GM21526 (cell line): Measurements from ENCODE around the gene CEBPB.
"Not testable (repeated sequence)": the region's sequence is repeated elsewhere in the genome, so short reads cannot be mapped to it uniquely, and the experiment has no call there.

Experiments used
- ATAC-seq: cut with Tn5 transposase; IDR thresholded peaks from one replicate; pipeline ENCODE4 v1.9.1; 2021; ENCODE audit warnings: moderate library complexity; ENCODE audit not compliant: unreplicated experiment, low FRiP score

The CEBPB gene

GRCh38 chr20:50190251-50191064 is at the start of gene CEBPB:
CEBPB (plus strand) TSS chr20:50190830; CDS start chr20:50191034, 204 bp downstream.
- peak; percentile 32 for ATAC-seq

- no peak for ATAC-seq
Measured at GRCh38 chr20:50141018-50141675, 49.5 kb upstream of the CEBPB start.

- no peak for ATAC-seq
Measured at GRCh38 chr20:50141811-50142561, 48.6 kb upstream of the CEBPB start.

GRCh38 chr20:50142812-50143211 is 47.8 kb upstream of the CEBPB start:
- ATAC-seq: no peak

GRCh38 chr20:50144362-50144761 is 46.3 kb upstream of the CEBPB start:
- no peak for ATAC-seq

- ATAC-seq: no peak
Measured at GRCh38 chr20:50145566-50145965, 45.1 kb upstream of the CEBPB start.

GRCh38 chr20:50146214-50146613 is 44.4 kb upstream of the CEBPB start:
- no peak for ATAC-seq

- no peak for ATAC-seq
Measured at GRCh38 chr20:50146732-50147662, 43.6 kb upstream of the CEBPB start.

GRCh38 chr20:50149481-50150254 is 41.0 kb upstream of the CEBPB start:
- no peak for ATAC-seq

GRCh38 chr20:50151034-50151743 is 39.4 kb upstream of the CEBPB start:
- ATAC-seq: no peak

GRCh38 chr20:50152394-50153152 is 38.1 kb upstream of the CEBPB start:
- ATAC-seq: no peak

GRCh38 chr20:50153153-50153499 is 37.5 kb upstream of the CEBPB start:
- no peak for ATAC-seq

- peak; percentile 79 for ATAC-seq
Measured at GRCh38 chr20:50153500-50154377, 36.9 kb upstream of the CEBPB start, which contains the start of gene PEDS1. PEDS1 (minus strand) TSS chr20:50153723; CDS start chr20:50153637, 86 bp downstream.

- ATAC-seq: not testable (repeated sequence)
Measured at GRCh38 chr20:50161494-50161893, 29.1 kb upstream of the CEBPB start.

GRCh38 chr20:50163570-50164317 is 26.9 kb upstream of the CEBPB start:
- no peak for ATAC-seq
